AG04450 (cell line): Measurements from ENCODE around the gene CEP89. TPM values are rescaled to one million over a fixed set of nuclear protein-coding genes. Genes with fewer than 3 reads are reported as not detected.

Experiments used
- CTCF ChIA-PET: fragments of 300-600, 350-600 bp; formaldehyde crosslinking; extraction: SDS; loops from one replicate; lab custom pipeline; 2022; ENCODE audit warnings: antibody characterized with exemption, inconsistent platforms; lab: Charles Lee
- POLR2A ChIA-PET: fragments of 350-600 bp; formaldehyde crosslinking; extraction: SDS; loops from one replicate; lab custom pipeline; 2021; ENCODE audit warnings: antibody characterized with exemption, inconsistent platforms; lab: Yijun Ruan, JAX
- DNase-seq: peaks from one replicate; pipeline ENCODE4 v3.0.0-alpha.2; 2011; ENCODE audit warnings: low read depth, low spot score
- H3K27ac ChIP-seq: one replicate; pipeline ENCODE4 v1.5.1; 2012; ENCODE audit warnings: low read depth, low read length, control low read depth
- H3K27me3 ChIP-seq: one replicate; pipeline ENCODE4 v1.6.0; 2012; ENCODE audit warnings: low read length; ENCODE audit not compliant: control insufficient read depth, insufficient read depth
- H3K4me3 ChIP-seq: 2 replicates; pipeline ENCODE4 v1.5.1; 2011; ENCODE audit warnings: mild to moderate bottlenecking, low read depth, low read length, control low read depth
- H3K9me3 ChIP-seq: 2 replicates; pipeline ENCODE4 v1.5.1; 2012; ENCODE audit warnings: low read length; ENCODE audit not compliant: control insufficient read depth, insufficient read depth
- polyA plus RNA-seq: library from polyadenylated mRNA; depleted of rRNA; stranded (reverse); fragments of >200 nt; gene quantifications from 2 replicates; pipeline ENCODE4 v1.2.3, GENCODE V29; 2011
- TF ChIP-seq, protein P1 (sequence below): IDR thresholded peaks from 2 replicates; pipeline ENCODE4 v1.5.1; 2011; ENCODE audit warnings: low read depth, low read length, control low read depth, inconsistent platforms

CEP89 gene
- polyA plus RNA-seq, 1 experiment, result 12.3 TPM

DNA sequence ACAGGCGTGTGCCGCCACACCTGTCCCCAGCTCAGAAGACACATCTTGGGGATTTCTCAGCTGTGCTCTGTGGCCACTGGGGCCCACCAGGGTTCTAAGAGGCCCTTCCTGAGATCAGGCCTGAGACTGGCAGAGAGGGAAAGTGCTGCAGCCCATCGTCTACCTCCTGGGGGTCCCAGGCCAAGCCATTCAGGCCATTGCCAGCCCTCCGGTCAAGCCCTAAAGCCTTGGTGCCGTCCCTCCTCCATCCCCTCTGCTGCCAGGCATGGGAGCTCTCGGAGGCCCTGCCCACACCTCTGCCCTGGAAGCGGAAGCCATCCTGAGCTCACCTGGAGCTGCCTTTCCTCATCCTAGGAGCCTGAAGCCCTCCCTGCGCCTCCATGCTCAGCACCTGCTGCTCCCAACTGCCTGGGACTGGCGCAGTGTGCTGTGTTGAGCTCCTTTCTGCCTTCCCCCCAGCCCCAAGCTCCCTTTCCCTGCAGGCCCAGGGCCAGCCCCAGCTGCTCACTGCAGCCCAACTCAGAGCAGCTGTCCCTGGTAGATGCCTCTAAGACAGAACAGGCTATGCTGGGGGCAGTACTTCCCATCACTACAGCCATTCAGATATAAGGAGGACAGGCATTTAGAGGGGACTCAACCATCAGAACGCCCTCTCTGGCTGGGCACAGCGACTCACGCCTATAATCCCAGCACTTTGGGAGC is 105.0 kb downstream of the CEP89 start:
- Histone ChIP-seq H3K27me3 (no peaks in the 10 kb centered on the region), H3K27ac (no peak overlapping the region), H3K9me3 (no peaks in the 10 kb centered on the region; the same call in 1 of the 2 replicates), H3K4me3 (no peak overlapping the region)
- POLR2A ChIA-PET, result no interaction called here
- TF ChIP-seq, protein P1, sequence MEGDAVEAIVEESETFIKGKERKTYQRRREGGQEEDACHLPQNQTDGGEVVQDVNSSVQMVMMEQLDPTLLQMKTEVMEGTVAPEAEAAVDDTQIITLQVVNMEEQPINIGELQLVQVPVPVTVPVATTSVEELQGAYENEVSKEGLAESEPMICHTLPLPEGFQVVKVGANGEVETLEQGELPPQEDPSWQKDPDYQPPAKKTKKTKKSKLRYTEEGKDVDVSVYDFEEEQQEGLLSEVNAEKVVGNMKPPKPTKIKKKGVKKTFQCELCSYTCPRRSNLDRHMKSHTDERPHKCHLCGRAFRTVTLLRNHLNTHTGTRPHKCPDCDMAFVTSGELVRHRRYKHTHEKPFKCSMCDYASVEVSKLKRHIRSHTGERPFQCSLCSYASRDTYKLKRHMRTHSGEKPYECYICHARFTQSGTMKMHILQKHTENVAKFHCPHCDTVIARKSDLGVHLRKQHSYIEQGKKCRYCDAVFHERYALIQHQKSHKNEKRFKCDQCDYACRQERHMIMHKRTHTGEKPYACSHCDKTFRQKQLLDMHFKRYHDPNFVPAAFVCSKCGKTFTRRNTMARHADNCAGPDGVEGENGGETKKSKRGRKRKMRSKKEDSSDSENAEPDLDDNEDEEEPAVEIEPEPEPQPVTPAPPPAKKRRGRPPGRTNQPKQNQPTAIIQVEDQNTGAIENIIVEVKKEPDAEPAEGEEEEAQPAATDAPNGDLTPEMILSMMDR, result no peak
- CTCF ChIA-PET, result no interaction called here
- DNase-seq, result no peak

DNA sequence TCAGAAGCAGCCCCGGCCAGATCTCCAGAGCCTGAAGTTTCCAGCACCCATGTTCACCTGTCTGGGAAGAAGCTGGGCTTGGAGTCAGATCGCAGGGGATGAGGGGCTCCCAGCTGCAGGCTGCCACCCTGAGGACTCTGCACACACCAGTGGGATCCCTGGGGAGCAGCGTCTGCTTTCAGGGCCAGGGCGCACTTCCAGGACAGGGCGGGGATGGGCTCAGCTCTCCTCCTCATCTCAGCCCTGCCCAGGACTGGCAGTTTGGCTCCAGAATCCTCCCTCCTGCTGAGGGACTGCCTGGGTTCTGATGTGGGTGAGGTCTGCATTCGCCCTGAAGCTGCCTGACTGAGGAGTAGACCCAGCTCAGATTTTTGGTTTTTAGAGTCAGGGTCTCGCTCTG is 105.7 kb downstream of the CEP89 start:
- POLR2A ChIA-PET, result interaction anchor here (0.7 kb wide), 1 partner anchor 102 kb away, joined by 6 read pairs; no protein-coding TSS in a partner anchor
- Histone ChIP-seq H3K27ac (no peak overlapping the region), H3K4me3 (no peak overlapping the region), H3K9me3 (no peaks in the 10 kb centered on the region; the same call in 1 of the 2 replicates), H3K27me3 (no peaks in the 10 kb centered on the region)
- TF ChIP-seq, protein P1, result no peak
- CTCF ChIA-PET, result no interaction called here
- no peak for DNase-seq

DNA sequence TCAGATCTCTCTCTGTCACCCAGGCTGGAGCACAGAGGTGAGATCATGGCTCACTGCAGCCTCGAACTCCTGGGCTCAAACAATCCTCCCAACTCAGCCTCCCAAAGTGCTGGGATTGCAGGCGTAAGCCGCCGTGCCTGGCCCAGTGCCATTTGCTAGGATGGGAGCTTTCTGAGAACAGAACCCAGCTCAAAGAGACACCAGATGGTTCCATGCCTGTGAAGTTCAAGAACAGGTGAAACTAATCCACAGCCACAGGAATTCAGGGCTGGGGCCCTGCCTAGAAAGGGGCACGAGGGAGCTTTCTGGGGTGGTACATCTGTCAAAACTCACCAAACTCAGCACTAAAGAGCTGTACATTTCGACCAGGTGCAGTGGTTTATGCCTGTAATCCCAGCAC is 106.4 kb downstream of the CEP89 start:
- DNase-seq, result no peak
- Histone ChIP-seq H3K27ac (no peak overlapping the region), H3K9me3 (no peaks in the 10 kb centered on the region; the same call in 1 of the 2 replicates), H3K27me3 (no peaks in the 10 kb centered on the region), H3K4me3 (no peak overlapping the region)
- TF ChIP-seq, protein P1, result no peak
- POLR2A ChIA-PET, result no interaction called here
- CTCF ChIA-PET, result no interaction called here

DNA sequence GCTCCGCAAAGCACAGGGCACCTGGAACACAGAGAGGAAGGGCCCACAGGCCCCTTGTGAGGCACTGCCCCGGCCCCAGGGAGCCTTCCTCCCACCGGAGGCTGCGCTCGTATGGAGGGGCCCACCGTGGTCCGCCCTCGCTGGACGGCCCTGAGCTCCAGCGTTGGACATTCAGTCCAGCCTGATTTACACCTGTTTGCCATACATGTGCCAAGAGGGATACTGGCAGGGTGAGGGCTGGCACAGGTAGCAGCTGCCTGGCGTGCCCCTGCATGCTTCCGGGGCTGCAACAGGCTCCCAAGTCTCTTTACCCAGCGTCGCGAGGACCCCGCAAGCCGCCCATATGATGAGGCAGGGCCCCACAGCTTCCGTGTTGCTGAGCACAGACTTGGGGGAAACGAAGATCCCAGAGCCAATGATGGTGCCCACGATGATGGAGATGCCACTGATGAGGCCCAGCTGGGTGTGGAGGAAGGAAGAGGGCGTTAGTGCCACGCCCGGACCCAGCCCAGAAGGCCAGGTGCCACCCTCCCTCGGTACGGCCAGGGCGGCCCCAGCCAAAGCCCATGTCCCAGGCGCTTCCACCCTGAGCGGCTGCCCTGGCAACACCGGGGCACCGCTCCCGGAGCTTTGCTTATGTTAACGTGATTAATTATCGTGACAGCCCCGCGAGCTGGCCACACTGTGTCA is 107.3 kb downstream of the CEP89 start:
- TF ChIP-seq, protein P1, result no peak
- Histone ChIP-seq H3K9me3 (no peaks in the 10 kb centered on the region; the same call in 1 of the 2 replicates), H3K4me3 (no peak overlapping the region), H3K27ac (no peak overlapping the region), H3K27me3 (no peaks in the 10 kb centered on the region)
- ChIA-PET CTCF (no interaction called here), POLR2A (no interaction called here)
- no peak for DNase-seq

DNA sequence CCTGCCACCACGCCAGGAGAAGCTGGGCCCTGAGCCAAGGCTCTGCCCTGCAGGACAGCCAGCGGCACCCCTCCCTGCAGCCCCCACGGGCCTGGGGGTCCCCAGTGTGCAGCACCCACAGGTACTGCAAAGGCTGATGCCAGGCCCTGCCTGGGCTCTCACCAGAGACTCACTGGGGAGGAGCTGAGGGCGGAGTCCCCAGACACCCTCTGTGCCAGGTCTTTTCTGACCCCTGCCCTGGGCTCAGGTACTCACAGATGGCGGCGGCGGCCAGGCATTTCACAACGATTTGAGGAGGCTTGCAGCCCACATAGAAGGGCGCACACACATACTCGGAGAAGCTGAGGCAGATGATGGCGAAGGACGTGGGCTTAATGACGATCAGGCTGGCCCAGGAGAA is 107.9 kb downstream of the CEP89 start:
- no peak overlapping the region for H3K4me3 ChIP-seq
- H3K9me3 ChIP-seq, result no peaks in the 10 kb centered on the region; the same call in 1 of the 2 replicates
- no peak overlapping the region for H3K27ac ChIP-seq
- TF ChIP-seq, protein P1, result no peak
- ChIA-PET CTCF (no interaction called here), POLR2A (no interaction called here)
- no peak for DNase-seq
- H3K27me3 ChIP-seq, result no peaks in the 10 kb centered on the region
